Breast epithelium (tissue), 4 donors: ENCODE data around the gene ERG28. TPM values are rescaled to one million over a fixed set of nuclear protein-coding genes. Genes with fewer than 3 reads are reported as not detected.

ENCODE experiments used
- DNase-seq, 2 donors: peaks; one replicate each; pipeline ENCODE4 v3.0.0-alpha.2; 2019; ENCODE audit warnings: low spot score in 2 of 2
- H3K27ac ChIP-seq, 2 donors: fragments of 200-600 bp; sonication (generic) in 1 of 2; one replicate each; pipeline ENCODE4 v1.5.1; 2016 to 2019; ENCODE audit warnings: mild to moderate bottlenecking in 1 of 2
- H3K27me3 ChIP-seq, 2 donors: fragments of 200-600 bp; sonication (generic) in 1 of 2; one replicate each; pipeline versions ENCODE4 v1.5.1 to v1.6.0; 2017 to 2019; ENCODE audit warnings: control low read depth in 1 of 2, mild to moderate bottlenecking in 1 of 2
- H3K36me3 ChIP-seq: fragments of 200-600 bp; one replicate; pipeline ENCODE4 v1.5.1; 2019
- H3K4me1 ChIP-seq, 2 donors: fragments of 200-600 bp; sonication (generic); one replicate each; pipeline ENCODE4 v1.5.1; 2016 to 2019; ENCODE audit warnings: control low read depth in 1 of 2
- H3K4me3 ChIP-seq, 3 donors: fragments of 200-600 bp; sonication (generic); 1 replicate in 2 of 3; 2 replicates in 1 of 3; pipeline ENCODE4 v1.5.1; 2016 to 2019; ENCODE audit warnings: mild to moderate bottlenecking in 3 of 3, moderate library complexity in 2 of 3
- H3K9me3 ChIP-seq, 2 donors: fragments of 200-600 bp; sonication (generic) in 1 of 2; one replicate each; pipeline ENCODE4 v1.5.1; 2016 to 2019; ENCODE audit warnings: control low read depth in 1 of 2
- POLR2A ChIP-seq: fragments of 450-650 bp; IDR thresholded peaks from one replicate; pipeline ENCODE4 v1.6.1; 2016; ENCODE audit warnings: antibody characterized with exemption, mild to moderate bottlenecking, moderate library complexity
- POLR2AphosphoS5 ChIP-seq, 3 donors: sonication (generic); formaldehyde crosslinking; IDR thresholded peaks; one replicate each; pipeline ENCODE4 v1.6.1; 2017; ENCODE audit warnings: antibody characterized with exemption in 3 of 3
- intact Hi-C: fragments of 100-400 bp; cut with DNase I; formaldehyde crosslinking; loops from one replicate; pipeline ENCODE4 v1.15.1; 2023; ENCODE audit warnings: low total_unique reads
- total RNA-seq, 3 donors: library from RNA; depleted of rRNA; stranded (reverse); fragments of >200 nt; gene quantifications; one replicate each; pipeline ENCODE4 v1.1.0, GENCODE V29; 2016
- TF ChIP-seq, protein P1 (sequence below), 3 donors: fragments of 450-650 bp; IDR thresholded peaks; one replicate each; pipeline ENCODE4 v1.5.1; 2016 to 2017; ENCODE audit warnings: antibody characterized with exemption in 3 of 3, mild to moderate bottlenecking in 3 of 3, moderate library complexity in 3 of 3

ERG28 gene
- total RNA-seq, 3 donors from 2014 or later: 4.5 to 9.7 (median 5.9) TPM

DNA sequence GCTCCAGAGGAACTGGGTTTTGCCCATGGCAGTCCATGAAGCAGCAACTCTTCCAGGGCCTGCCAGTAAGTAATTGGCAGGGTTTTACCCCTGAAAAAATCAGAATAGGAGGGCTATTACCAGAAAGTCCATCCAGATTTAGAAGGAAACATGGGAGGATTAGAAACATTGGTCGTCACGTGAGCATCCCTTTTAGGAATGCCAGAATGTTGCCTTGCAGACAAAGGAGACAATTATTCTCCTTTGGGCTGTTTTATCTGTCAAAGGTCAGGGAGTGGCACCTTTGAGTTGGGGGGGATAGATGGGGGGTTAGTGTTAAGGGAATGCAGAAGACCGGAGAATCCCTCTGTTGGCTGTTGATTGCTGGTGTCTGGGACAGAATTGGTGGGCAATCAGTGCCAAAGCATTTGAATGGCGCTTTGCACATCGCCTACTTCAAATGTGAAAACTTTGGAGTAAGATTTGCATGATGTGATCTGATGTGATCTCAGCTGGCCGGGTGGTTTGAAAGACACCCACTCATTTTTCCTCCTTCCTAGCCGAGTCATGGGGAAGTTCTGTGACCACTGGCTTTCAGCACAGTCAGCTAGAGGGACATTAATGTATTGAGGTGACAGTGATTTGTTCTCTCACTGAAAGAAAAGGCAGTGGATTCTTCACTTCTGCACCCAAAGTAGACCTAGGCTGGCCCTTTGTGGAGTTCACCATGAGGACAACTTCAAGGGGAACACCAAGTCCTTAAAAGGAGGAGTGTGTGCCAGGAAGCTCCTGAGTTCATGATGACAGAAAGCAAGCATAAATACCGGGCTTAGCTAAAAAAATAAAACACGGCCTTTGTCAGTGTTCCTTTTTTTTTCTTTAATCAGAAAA, 50.8 kb downstream of the ERG28 start:
- Histone ChIP-seq H3K4me3 (no peak overlapping the region), H3K4me1 (no peaks in the 10 kb centered on the region), H3K9me3 (no peaks in the 10 kb centered on the region), H3K27ac (peak overlapping the region in 1 of 2 donors; percentile 25), H3K36me3 (no peaks in the 10 kb centered on the region), H3K27me3 (no peaks in the 10 kb centered on the region)
- DNase-seq: peak in 1 of 2 donors; percentile 20
- intact Hi-C loops: loop anchor here (1.0 kb wide), 1 partner anchor 22 kb away; no protein-coding TSS in a partner anchor
- TF ChIP-seq, protein P1, sequence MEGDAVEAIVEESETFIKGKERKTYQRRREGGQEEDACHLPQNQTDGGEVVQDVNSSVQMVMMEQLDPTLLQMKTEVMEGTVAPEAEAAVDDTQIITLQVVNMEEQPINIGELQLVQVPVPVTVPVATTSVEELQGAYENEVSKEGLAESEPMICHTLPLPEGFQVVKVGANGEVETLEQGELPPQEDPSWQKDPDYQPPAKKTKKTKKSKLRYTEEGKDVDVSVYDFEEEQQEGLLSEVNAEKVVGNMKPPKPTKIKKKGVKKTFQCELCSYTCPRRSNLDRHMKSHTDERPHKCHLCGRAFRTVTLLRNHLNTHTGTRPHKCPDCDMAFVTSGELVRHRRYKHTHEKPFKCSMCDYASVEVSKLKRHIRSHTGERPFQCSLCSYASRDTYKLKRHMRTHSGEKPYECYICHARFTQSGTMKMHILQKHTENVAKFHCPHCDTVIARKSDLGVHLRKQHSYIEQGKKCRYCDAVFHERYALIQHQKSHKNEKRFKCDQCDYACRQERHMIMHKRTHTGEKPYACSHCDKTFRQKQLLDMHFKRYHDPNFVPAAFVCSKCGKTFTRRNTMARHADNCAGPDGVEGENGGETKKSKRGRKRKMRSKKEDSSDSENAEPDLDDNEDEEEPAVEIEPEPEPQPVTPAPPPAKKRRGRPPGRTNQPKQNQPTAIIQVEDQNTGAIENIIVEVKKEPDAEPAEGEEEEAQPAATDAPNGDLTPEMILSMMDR (IDR thresholded peaks at IDR 0.05): no peak
- TF ChIP-seq POLR2AphosphoS5 (IDR thresholded peaks at IDR 0.05) (no peak), POLR2A (no peak)

DNA sequence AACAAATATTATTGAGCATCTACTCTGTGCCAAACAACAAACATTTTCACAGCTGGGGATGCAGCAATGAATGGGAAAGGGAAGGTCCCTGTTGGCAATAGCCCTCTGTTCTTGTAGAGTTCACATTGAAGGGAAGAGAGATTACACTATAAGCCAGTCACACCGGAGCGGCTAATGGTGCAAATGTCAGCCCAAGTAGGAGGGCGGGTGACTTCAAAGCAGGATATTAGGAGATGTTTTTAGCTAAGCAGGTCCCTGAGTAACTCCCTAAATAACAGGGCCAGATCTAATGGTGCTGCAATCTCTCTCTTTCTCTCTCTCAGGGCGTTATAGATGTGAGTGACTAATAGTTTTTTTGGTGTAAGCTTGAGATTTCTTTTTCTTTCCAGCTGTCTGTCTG, 51.6 kb downstream of the ERG28 start:
- Histone ChIP-seq H3K4me3 (no peak overlapping the region), H3K9me3 (no peaks in the 10 kb centered on the region), H3K36me3 (no peaks in the 10 kb centered on the region), H3K27ac (no peak overlapping the region), H3K4me1 (no peaks in the 10 kb centered on the region), H3K27me3 (no peaks in the 10 kb centered on the region)
- TF ChIP-seq, protein P1 (IDR thresholded peaks at IDR 0.05): no peak
- no peak for TF ChIP-seq POLR2A
- no peak for TF ChIP-seq POLR2AphosphoS5 (IDR thresholded peaks at IDR 0.05)
- intact Hi-C loops: loop anchor here (1.0 kb wide), 1 partner anchor 21 kb away; no protein-coding TSS in a partner anchor
- DNase-seq: no peak

DNA sequence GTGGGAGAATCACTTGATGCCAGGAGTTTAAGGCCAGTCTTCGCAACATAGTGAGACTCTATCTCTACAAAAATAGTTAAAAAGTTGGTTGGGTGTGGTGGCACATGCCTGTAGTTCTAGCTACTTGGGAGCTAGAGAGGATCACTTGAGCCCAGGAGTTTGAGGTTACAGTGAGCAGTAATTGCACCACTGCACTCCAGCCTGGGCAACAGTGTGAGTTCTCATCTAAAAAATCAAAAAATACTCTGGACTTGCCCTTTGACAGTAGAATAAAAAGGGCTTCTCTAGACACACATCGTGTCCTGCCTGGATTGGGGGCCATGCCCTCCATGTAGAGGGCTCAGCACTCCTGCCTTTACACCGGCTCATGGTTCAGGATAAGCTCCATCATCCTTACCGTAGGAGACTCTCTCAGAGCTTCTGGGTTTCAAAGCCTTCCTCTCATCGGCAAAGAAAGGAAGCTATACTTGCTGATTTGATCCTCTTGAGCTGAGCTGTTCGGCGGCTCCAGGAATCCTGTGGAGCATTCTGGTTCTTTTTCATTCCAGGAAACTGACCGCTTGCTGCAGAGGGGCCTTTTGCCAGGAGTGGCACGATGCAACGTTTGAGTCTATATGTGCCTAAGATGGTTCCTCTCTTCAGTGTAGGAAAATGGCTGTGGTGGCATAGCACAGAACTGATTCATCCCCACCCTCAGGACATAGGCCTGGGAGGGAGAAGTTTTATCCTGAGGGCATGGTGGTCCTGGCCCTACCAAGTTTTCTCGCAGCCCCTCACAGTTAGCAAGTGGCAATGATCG, 52.6 kb downstream of the ERG28 start:
- Histone ChIP-seq H3K36me3 (no peaks in the 10 kb centered on the region), H3K4me1 (no peaks in the 10 kb centered on the region), H3K27me3 (no peaks in the 10 kb centered on the region), H3K9me3 (no peaks in the 10 kb centered on the region), H3K27ac (no peak overlapping the region), H3K4me3 (no peak overlapping the region)
- TF ChIP-seq, protein P1 (IDR thresholded peaks at IDR 0.05): no peak
- no peak for TF ChIP-seq POLR2A
- TF ChIP-seq POLR2AphosphoS5 (IDR thresholded peaks at IDR 0.05): no peak
- intact Hi-C loops: no loop called here
- DNase-seq: no peak

DNA sequence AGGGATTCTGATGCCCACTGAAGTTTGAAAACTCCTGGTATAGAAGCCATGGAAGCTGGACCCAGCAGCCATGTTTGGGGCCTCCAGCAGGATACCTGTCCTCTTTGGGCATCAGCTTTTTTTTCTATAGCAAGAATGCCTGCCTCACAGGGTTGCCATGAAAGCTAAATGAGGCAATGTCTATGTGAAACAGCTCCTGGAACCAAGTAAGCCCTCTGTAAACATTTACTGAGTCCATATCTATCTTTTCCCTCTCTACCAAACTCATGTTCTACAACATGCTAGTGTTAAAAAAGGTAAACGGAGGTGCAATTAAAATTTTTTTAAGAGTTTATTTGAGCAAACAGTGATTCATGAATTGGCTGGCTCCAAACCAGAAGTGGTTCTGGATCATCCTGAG, 53.6 kb downstream of the ERG28 start:
- DNase-seq: no peak
- no peak overlapping the region for H3K4me3 ChIP-seq
- H3K27ac ChIP-seq: no peak overlapping the region
- intact Hi-C loops: no loop called here
- TF ChIP-seq, protein P1 (IDR thresholded peaks at IDR 0.05): no peak
- TF ChIP-seq POLR2A (no peak), POLR2AphosphoS5 (IDR thresholded peaks at IDR 0.05) (no peak)
- no peaks in the 10 kb centered on the region for H3K27me3 ChIP-seq
- no peaks in the 10 kb centered on the region for H3K9me3 ChIP-seq
- H3K4me1 ChIP-seq: no peaks in the 10 kb centered on the region
- H3K36me3 ChIP-seq: no peaks in the 10 kb centered on the region
